ENCODE data around the gene DTD1.

The DTD1 gene

DNA sequence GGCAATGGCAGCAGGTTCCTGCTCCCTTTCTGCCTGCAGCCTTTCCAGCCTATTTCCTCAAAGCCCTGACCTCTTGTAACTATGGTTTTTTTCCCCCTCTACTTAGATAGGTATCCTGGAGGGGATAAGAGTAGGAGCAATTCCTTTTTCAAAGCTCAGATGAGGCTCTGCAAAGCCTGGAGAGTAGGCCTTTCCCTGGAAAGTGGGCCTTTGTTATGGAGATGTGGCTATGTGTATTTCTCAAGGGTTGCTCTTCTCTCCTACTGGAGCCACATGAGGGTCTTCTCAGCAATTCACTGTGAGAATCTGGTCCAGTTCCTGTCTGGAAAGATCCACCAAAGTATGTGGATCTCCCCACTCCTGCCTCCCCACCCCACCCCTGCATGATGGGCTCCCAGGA, 96.0 kb downstream of the DTD1 start:
- Histone ChIP-seq H3K9ac (ENCODE audit: low read depth, low read length) (no peak overlapping the region), H3K4me1 (ENCODE audit: control insufficient read depth, insufficient read depth, low read length) (peaks cover 21% of the 10 kb centered on the region), H3K36me3 (ENCODE audit: control insufficient read depth, insufficient read depth, low read length) (no peaks in the 10 kb centered on the region), H3K9me3 (ENCODE audit: control insufficient read depth, insufficient read depth, low read length) (no peaks in the 10 kb centered on the region), H3K4me3 (ENCODE audit: low read depth, low read length) (no peak overlapping the region), H3K27me3 (ENCODE audit: control insufficient read depth, insufficient read depth, low read length) (no peaks in the 10 kb centered on the region), H3K27ac (ENCODE audit: low read depth, low read length) (peak overlapping the region; percentile 59)

DNA sequence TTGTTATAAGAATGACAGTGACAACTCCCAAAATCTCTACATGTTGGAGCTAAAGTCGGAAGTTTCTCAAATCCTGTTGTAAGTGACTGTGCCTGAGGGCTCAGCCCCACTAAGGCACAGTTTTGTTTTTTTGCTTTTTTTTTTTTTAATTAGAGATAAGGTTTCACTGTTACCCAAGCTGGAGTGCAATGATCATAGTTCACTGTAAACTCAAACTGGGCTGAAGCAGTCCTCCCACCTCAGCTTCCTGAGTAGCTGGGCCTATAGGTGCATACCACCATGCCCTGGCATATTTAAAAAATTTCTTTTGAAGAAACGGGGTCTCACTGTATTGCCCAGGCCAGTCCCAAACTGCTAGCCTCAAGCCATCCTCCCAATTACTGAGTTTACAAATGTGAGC, 96.9 kb downstream of the DTD1 start:
- Histone ChIP-seq H3K27me3 (ENCODE audit: control insufficient read depth, insufficient read depth, low read length) (no peaks in the 10 kb centered on the region), H3K4me3 (ENCODE audit: low read depth, low read length) (no peak overlapping the region), H3K36me3 (ENCODE audit: control insufficient read depth, insufficient read depth, low read length) (no peaks in the 10 kb centered on the region), H3K9ac (ENCODE audit: low read depth, low read length) (no peak overlapping the region), H3K4me1 (ENCODE audit: control insufficient read depth, insufficient read depth, low read length) (peaks cover 21% of the 10 kb centered on the region), H3K27ac (ENCODE audit: low read depth, low read length) (no peak overlapping the region), H3K9me3 (ENCODE audit: control insufficient read depth, insufficient read depth, low read length) (no peaks in the 10 kb centered on the region)

GRCh38 chr20:18685406-18685805, 97.6 kb downstream of the DTD1 start:
- no peaks in the 10 kb centered on the region for H3K27me3 ChIP-seq (ENCODE audit: control insufficient read depth, insufficient read depth, low read length)
- H3K4me3 ChIP-seq (ENCODE audit: low read depth, low read length): no peak overlapping the region
- H3K9me3 ChIP-seq (ENCODE audit: control insufficient read depth, insufficient read depth, low read length): no peaks in the 10 kb centered on the region
- H3K4me1 ChIP-seq (ENCODE audit: control insufficient read depth, insufficient read depth, low read length): peaks cover 21% of the 10 kb centered on the region
- no peak overlapping the region for H3K9ac ChIP-seq (ENCODE audit: low read depth, low read length)
- no peak overlapping the region for H3K27ac ChIP-seq (ENCODE audit: low read depth, low read length)
- no peaks in the 10 kb centered on the region for H3K36me3 ChIP-seq (ENCODE audit: control insufficient read depth, insufficient read depth, low read length)

DNA sequence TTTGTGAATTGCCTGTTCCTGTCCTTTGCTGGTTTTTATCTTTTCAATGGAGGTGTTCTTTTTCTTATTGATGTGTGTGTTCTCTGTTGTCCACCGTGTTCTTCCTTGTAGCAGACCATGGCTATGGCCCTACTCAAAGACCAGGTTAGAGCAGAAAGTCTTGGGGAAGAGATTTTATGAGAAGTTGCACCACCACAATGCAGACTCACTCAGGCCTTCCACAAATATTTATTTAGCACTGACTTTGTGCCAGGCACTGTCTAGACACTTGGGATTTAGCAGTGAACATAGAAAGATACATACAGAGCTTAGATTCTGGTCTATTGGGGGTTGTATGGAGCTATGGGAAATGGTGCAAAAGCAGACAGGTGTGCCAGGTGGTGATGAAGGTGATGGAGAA, 98.8 kb downstream of the DTD1 start:
- Histone ChIP-seq H3K9me3 (ENCODE audit: control insufficient read depth, insufficient read depth, low read length) (no peaks in the 10 kb centered on the region), H3K27ac (ENCODE audit: low read depth, low read length) (no peak overlapping the region), H3K27me3 (ENCODE audit: control insufficient read depth, insufficient read depth, low read length) (no peaks in the 10 kb centered on the region), H3K4me3 (ENCODE audit: low read depth, low read length) (no peak overlapping the region), H3K36me3 (ENCODE audit: control insufficient read depth, insufficient read depth, low read length) (no peaks in the 10 kb centered on the region), H3K4me1 (ENCODE audit: control insufficient read depth, insufficient read depth, low read length) (peaks cover 17% of the 10 kb centered on the region), H3K9ac (ENCODE audit: low read depth, low read length) (no peak overlapping the region)

DNA sequence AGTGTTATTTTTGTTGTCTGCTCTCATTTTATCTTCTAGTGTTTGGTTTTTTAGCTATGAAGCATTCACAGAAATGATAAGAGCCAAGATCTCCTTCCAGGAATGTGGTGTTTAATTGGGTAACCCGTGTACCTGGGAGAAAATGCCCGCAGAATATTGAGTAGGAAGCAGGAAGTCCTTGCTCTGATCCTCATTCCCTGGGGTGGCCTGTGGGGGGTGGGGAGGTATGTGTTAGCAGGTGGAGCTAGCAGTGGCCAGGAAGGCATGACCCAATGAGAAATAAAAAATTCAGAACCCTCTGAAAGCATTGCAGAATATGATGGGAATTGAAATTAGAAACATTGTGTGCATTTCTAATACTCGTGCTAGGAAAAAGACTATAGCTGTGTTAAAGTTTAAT, 100.8 kb downstream of the DTD1 start:
- Histone ChIP-seq H3K9me3 (ENCODE audit: control insufficient read depth, insufficient read depth, low read length) (no peaks in the 10 kb centered on the region), H3K27ac (ENCODE audit: low read depth, low read length) (no peak overlapping the region), H3K4me3 (ENCODE audit: low read depth, low read length) (no peak overlapping the region), H3K36me3 (ENCODE audit: control insufficient read depth, insufficient read depth, low read length) (no peaks in the 10 kb centered on the region), H3K9ac (ENCODE audit: low read depth, low read length) (no peak overlapping the region), H3K4me1 (ENCODE audit: control insufficient read depth, insufficient read depth, low read length) (peaks cover 8% of the 10 kb centered on the region), H3K27me3 (ENCODE audit: control insufficient read depth, insufficient read depth, low read length) (no peaks in the 10 kb centered on the region)

DNA sequence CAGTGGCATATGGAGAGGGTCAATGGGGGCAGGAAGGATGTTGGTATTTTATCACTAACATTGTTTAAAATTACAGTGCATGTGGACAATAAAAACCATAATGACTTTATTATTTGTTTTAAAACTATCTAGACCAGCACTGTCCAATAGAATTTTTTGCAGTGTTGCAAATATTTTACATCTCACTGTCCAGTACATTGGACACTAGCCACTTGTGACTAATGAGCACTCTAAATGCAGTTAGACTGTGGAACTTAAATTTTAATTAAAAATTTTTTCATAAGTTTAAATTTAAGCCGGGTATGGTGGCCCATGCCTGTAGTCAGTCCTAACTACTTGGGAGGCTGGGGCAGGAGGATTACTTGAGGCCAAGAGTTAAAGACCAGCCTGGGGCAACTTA, 101.7 kb downstream of the DTD1 start:
- no peaks in the 10 kb centered on the region for H3K9me3 ChIP-seq (ENCODE audit: control insufficient read depth, insufficient read depth, low read length)
- H3K27me3 ChIP-seq (ENCODE audit: control insufficient read depth, insufficient read depth, low read length): no peaks in the 10 kb centered on the region
- no peaks in the 10 kb centered on the region for H3K36me3 ChIP-seq (ENCODE audit: control insufficient read depth, insufficient read depth, low read length)
- H3K4me3 ChIP-seq (ENCODE audit: low read depth, low read length): no peak overlapping the region
- peaks cover 8% of the 10 kb centered on the region for H3K4me1 ChIP-seq (ENCODE audit: control insufficient read depth, insufficient read depth, low read length)
- no peak overlapping the region for H3K9ac ChIP-seq (ENCODE audit: low read depth, low read length)
- no peak overlapping the region for H3K27ac ChIP-seq (ENCODE audit: low read depth, low read length)

GRCh38 chr20:18692447-18692846, 104.6 kb downstream of the DTD1 start:
- Histone ChIP-seq H3K36me3 (ENCODE audit: control insufficient read depth, insufficient read depth, low read length) (no peaks in the 10 kb centered on the region), H3K4me3 (ENCODE audit: low read depth, low read length) (no peak overlapping the region), H3K27me3 (ENCODE audit: control insufficient read depth, insufficient read depth, low read length) (no peaks in the 10 kb centered on the region), H3K9ac (ENCODE audit: low read depth, low read length) (no peak overlapping the region), H3K27ac (ENCODE audit: low read depth, low read length) (no peak overlapping the region), H3K4me1 (ENCODE audit: control insufficient read depth, insufficient read depth, low read length) (peaks cover 8% of the 10 kb centered on the region), H3K9me3 (ENCODE audit: control insufficient read depth, insufficient read depth, low read length) (no peaks in the 10 kb centered on the region)

DNA sequence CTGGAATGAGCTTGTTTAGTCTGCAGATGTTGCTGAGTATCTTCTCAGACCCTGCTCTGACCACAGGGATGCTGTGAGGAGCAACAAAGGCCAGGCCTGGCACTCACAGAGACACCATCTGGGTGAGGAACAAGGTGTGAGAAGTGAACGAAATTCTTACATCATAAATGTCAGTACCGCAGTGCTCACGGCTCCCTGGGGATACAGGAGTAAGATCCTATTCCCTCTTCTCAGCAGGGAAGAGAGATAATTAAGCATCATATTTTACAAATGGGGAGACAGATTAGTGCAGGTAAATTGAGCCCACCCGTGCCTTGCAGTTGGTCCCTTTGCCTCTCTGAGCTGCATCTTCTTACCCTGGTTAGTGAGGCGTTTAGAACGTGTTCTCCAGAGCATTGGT, 106.2 kb downstream of the DTD1 start:
- H3K36me3 ChIP-seq (ENCODE audit: control insufficient read depth, insufficient read depth, low read length): no peaks in the 10 kb centered on the region
- no peak overlapping the region for H3K4me3 ChIP-seq (ENCODE audit: low read depth, low read length)
- H3K27me3 ChIP-seq (ENCODE audit: control insufficient read depth, insufficient read depth, low read length): no peaks in the 10 kb centered on the region
- no peak overlapping the region for H3K27ac ChIP-seq (ENCODE audit: low read depth, low read length)
- H3K4me1 ChIP-seq (ENCODE audit: control insufficient read depth, insufficient read depth, low read length): peaks cover 5% of the 10 kb centered on the region; the same call in 1 of the 2 replicates
- H3K9ac ChIP-seq (ENCODE audit: low read depth, low read length): no peak overlapping the region
- no peaks in the 10 kb centered on the region for H3K9me3 ChIP-seq (ENCODE audit: control insufficient read depth, insufficient read depth, low read length)

- Histone ChIP-seq H3K4me1 (ENCODE audit: control insufficient read depth, insufficient read depth, low read length) (peaks cover 8% of the 10 kb centered on the region; the same call in 1 of the 2 replicates), H3K27me3 (ENCODE audit: control insufficient read depth, insufficient read depth, low read length) (no peaks in the 10 kb centered on the region), H3K4me3 (ENCODE audit: low read depth, low read length) (no peak overlapping the region), H3K36me3 (ENCODE audit: control insufficient read depth, insufficient read depth, low read length) (no peaks in the 10 kb centered on the region), H3K9me3 (ENCODE audit: control insufficient read depth, insufficient read depth, low read length) (no peaks in the 10 kb centered on the region), H3K27ac (ENCODE audit: low read depth, low read length) (no peak overlapping the region), H3K9ac (ENCODE audit: low read depth, low read length) (no peak overlapping the region)
Observed at GRCh38 chr20:18695175-18695574, 107.3 kb downstream of the DTD1 start.

DNA sequence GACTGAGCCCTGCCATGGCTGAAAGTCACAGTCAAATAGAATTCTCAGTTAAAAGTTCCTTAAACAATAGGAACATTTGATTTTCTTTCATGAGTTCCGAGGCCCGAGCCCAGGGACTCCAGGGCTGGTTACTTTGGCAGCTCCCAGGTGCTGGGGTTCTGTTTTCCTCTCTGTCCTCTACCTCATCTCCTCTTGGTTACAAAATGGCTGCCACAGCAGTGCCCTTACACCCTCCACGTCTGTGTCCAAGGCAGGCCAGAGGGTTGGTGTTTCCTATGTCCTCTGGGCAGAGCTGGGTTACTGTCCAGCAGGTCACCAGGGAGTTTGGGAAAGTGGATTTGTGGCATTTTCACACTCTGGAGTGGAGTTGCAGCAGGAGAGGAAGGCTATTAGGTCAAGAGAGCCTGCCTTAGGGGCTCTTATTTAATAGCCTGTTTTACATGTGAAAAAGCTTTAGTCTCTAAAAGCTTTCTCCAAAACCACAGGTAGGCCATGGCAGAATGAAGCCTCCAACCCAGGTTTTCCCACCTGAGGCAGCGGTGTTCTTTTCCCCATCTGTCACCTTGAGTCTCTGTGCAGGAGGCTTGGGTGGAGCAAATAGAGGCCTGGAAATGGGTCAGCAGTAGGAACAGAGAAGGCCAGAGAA, 111.0 kb downstream of the DTD1 start:
- Histone ChIP-seq H3K27ac (ENCODE audit: low read depth, low read length) (peak overlapping the region; percentile 37), H3K36me3 (ENCODE audit: control insufficient read depth, insufficient read depth, low read length) (no peaks in the 10 kb centered on the region), H3K9me3 (ENCODE audit: control insufficient read depth, insufficient read depth, low read length) (no peaks in the 10 kb centered on the region), H3K4me1 (ENCODE audit: control insufficient read depth, insufficient read depth, low read length) (peaks cover 8% of the 10 kb centered on the region; the same call in 1 of the 2 replicates), H3K4me3 (ENCODE audit: low read depth, low read length) (no peak overlapping the region), H3K27me3 (ENCODE audit: control insufficient read depth, insufficient read depth, low read length) (no peaks in the 10 kb centered on the region), H3K9ac (ENCODE audit: low read depth, low read length) (no peak overlapping the region)

GRCh38 chr20:18701969-18702368, 114.1 kb downstream of the DTD1 start:
- Histone ChIP-seq H3K27ac (ENCODE audit: low read depth, low read length) (no peak overlapping the region), H3K9me3 (ENCODE audit: control insufficient read depth, insufficient read depth, low read length) (no peaks in the 10 kb centered on the region), H3K9ac (ENCODE audit: low read depth, low read length) (no peak overlapping the region), H3K36me3 (ENCODE audit: control insufficient read depth, insufficient read depth, low read length) (no peaks in the 10 kb centered on the region), H3K4me1 (ENCODE audit: control insufficient read depth, insufficient read depth, low read length) (peaks cover 19% of the 10 kb centered on the region), H3K4me3 (ENCODE audit: low read depth, low read length) (no peak overlapping the region), H3K27me3 (ENCODE audit: control insufficient read depth, insufficient read depth, low read length) (no peaks in the 10 kb centered on the region)

Measured in HUES48 (cell line).